ENCODE data around the gene MAN1C1.

Gene MAN1C1

GRCh38 chr1:25616095-25616986, at the start of gene MAN1C1:
MAN1C1 (plus strand) TSS chr1:25616791; CDS start chr1:25617798, 1,007 bp downstream.
- DNase-seq (ENCODE audit: low read depth): peak; percentile 74

GRCh38 chr1:25567710-25568089, 48.9 kb upstream of the MAN1C1 start:
- DNase-seq (ENCODE audit: low read depth): no peak

GRCh38 chr1:25568090-25568833, 48.3 kb upstream of the MAN1C1 start:
- DNase-seq (ENCODE audit: low read depth): no peak

- no peak for DNase-seq (ENCODE audit: low read depth)
Measured at GRCh38 chr1:25568834-25569596, 47.6 kb upstream of the MAN1C1 start.

GRCh38 chr1:25569597-25570396, 46.8 kb upstream of the MAN1C1 start:
- DNase-seq (ENCODE audit: low read depth): no peak

GRCh38 chr1:25570798-25571521, 45.6 kb upstream of the MAN1C1 start:
- no peak for DNase-seq (ENCODE audit: low read depth)

GRCh38 chr1:25571522-25571970, 45.0 kb upstream of the MAN1C1 start:
- DNase-seq (ENCODE audit: low read depth): no peak

GRCh38 chr1:25572107-25572506, 44.5 kb upstream of the MAN1C1 start:
- no peak for DNase-seq (ENCODE audit: low read depth)

GRCh38 chr1:25572708-25573590, 43.6 kb upstream of the MAN1C1 start:
- peak; percentile 15 for DNase-seq (ENCODE audit: low read depth)

GRCh38 chr1:25573591-25573930, 43.0 kb upstream of the MAN1C1 start:
- DNase-seq (ENCODE audit: low read depth): no peak

GRCh38 chr1:25573961-25574360, 42.6 kb upstream of the MAN1C1 start:
- DNase-seq (ENCODE audit: low read depth): no peak

GRCh38 chr1:25575191-25575590, 41.4 kb upstream of the MAN1C1 start:
- DNase-seq (ENCODE audit: low read depth): no peak

- DNase-seq (ENCODE audit: low read depth): no peak
Measured at GRCh38 chr1:25576459-25577133, 40.0 kb upstream of the MAN1C1 start.

- DNase-seq (ENCODE audit: low read depth): no peak
Measured at GRCh38 chr1:25577134-25577920, 39.3 kb upstream of the MAN1C1 start.

GRCh38 chr1:25579292-25580252, 37.0 kb upstream of the MAN1C1 start:
- DNase-seq (ENCODE audit: low read depth): no peak

GRCh38 chr1:25580927-25581326, 35.7 kb upstream of the MAN1C1 start:
- DNase-seq (ENCODE audit: low read depth): no peak

GRCh38 chr1:25581764-25582163, 34.8 kb upstream of the MAN1C1 start:
- no peak for DNase-seq (ENCODE audit: low read depth)

Measured in stimulated activated CD8-positive, alpha-beta memory T cell treated with anti-CD3 and anti-CD28 coated beads, Interleukin-12 subunit alpha, Interleukin-12 subunit beta, amount 100 ng/mL, for 4 hours (primary cell).